ENCODE results near the gene SFPQ.

The SFPQ gene

GRCh38 chr1:35203295-35203694 lies 10.3 kb upstream of the SFPQ start:
- no peak for TF ChIP-seq MAX (IDR thresholded peaks at IDR 0.05; ENCODE audit: low read depth, low read length)
- no peak for TF ChIP-seq MYC (IDR thresholded peaks at IDR 0.05; ENCODE audit: low read depth, low read length)
- no peak for TF ChIP-seq POLR2A (IDR thresholded peaks at IDR 0.05; ENCODE audit: extremely low read depth, insufficient read length)
- no peak for TF ChIP-seq CTCF (IDR thresholded peaks at IDR 0.05; ENCODE audit: low read depth, low read length)
- DNase-seq (ENCODE audit: low read depth) = no peak
- H3K4me3 ChIP-seq (ENCODE audit: low read depth, low read length) = no peak overlapping the region

- no peak overlapping the region for H3K4me3 ChIP-seq (ENCODE audit: low read depth, low read length)
- peak; percentile 85 for DNase-seq (ENCODE audit: low read depth)
- peak; percentile 89 for TF ChIP-seq CTCF (IDR thresholded peaks at IDR 0.05; ENCODE audit: low read depth, low read length)
- no peak for TF ChIP-seq MAX (IDR thresholded peaks at IDR 0.05; ENCODE audit: low read depth, low read length)
- TF ChIP-seq POLR2A (IDR thresholded peaks at IDR 0.05; ENCODE audit: extremely low read depth, insufficient read length) = no peak
- TF ChIP-seq MYC (IDR thresholded peaks at IDR 0.05; ENCODE audit: low read depth, low read length) = no peak
Observed at GRCh38 chr1:35202048-35202719, 9.2 kb upstream of the SFPQ start.

- H3K4me3 ChIP-seq (ENCODE audit: low read depth, low read length) = no peak overlapping the region
- TF ChIP-seq POLR2A (IDR thresholded peaks at IDR 0.05; ENCODE audit: extremely low read depth, insufficient read length) = no peak
- no peak for DNase-seq (ENCODE audit: low read depth)
Observed at GRCh38 chr1:35201631-35202030, 8.7 kb upstream of the SFPQ start.

- TF ChIP-seq MYC (IDR thresholded peaks at IDR 0.05; ENCODE audit: low read depth, low read length) (peak; percentile 7; the same call in 1 of the 2 replicates), POLR2A (IDR thresholded peaks at IDR 0.05; ENCODE audit: extremely low read depth, insufficient read length) (peak; percentile 59), CTCF (IDR thresholded peaks at IDR 0.05; ENCODE audit: low read depth, low read length) (no peak)
- DNase-seq (ENCODE audit: low read depth) = peak; percentile 89
- peak overlapping the region; percentile 100 for H3K4me3 ChIP-seq (ENCODE audit: low read depth, low read length)
Observed at GRCh38 chr1:35192056-35192852, 691 bp downstream of the SFPQ start.

GRCh38 chr1:35191429-35192055 lies 1.4 kb downstream of the SFPQ start:
- no peak for TF ChIP-seq POLR2A (IDR thresholded peaks at IDR 0.05; ENCODE audit: extremely low read depth, insufficient read length)
- TF ChIP-seq MYC (IDR thresholded peaks at IDR 0.05; ENCODE audit: low read depth, low read length) = 0 out of 2 replicates have a peak, but pooled peaks have one; percentile 6
- peak; percentile 59 for TF ChIP-seq MAX (IDR thresholded peaks at IDR 0.05; ENCODE audit: low read depth, low read length)
- DNase-seq (ENCODE audit: low read depth) = no peak
- peak overlapping the region; percentile 100 for H3K4me3 ChIP-seq (ENCODE audit: low read depth, low read length)

GRCh38 chr1:35190784-35191183 lies 2.2 kb downstream of the SFPQ start:
- no peak for DNase-seq (ENCODE audit: low read depth)
- TF ChIP-seq MYC (IDR thresholded peaks at IDR 0.05; ENCODE audit: low read depth, low read length) (no peak), POLR2A (IDR thresholded peaks at IDR 0.05; ENCODE audit: extremely low read depth, insufficient read length) (no peak), MAX (IDR thresholded peaks at IDR 0.05; ENCODE audit: low read depth, low read length) (no peak), CTCF (IDR thresholded peaks at IDR 0.05; ENCODE audit: low read depth, low read length) (no peak)
- peak overlapping the region; percentile 100 for H3K4me3 ChIP-seq (ENCODE audit: low read depth, low read length)

Data from NB4 (cell line).